Measurements from ENCODE around the gene RAB35. TPM values are rescaled to one million over a fixed set of nuclear protein-coding genes. Genes with fewer than 3 reads are reported as not detected.
A peak's percentile ranks its signal among the peaks of the same experiment; 100 is the strongest.

The RAB35 gene
- total RNA-seq, 6 donors from 2014 or later, result 14.2 to 63.1 (median 23.2) TPM

- Histone ChIP-seq H3K27ac (no peak overlapping the region), H3K4me1 (no peaks in the 10 kb centered on the region), H3K36me3 (peaks cover 45 to 98% (median 91%) of the 10 kb centered on the region in 4 donors), H3K9me3 (no peaks in the 10 kb centered on the region), H3K27me3 (no peaks in the 10 kb centered on the region), H3K4me3 (no peak overlapping the region)
- TF ChIP-seq CTCF (IDR thresholded peaks at IDR 0.05) (no peak), POLR2A (IDR thresholded peaks at IDR 0.05) (no peak), EP300 (IDR thresholded peaks at IDR 0.05) (no peak), POLR2AphosphoS5 (IDR thresholded peaks at IDR 0.05) (no peak)
- WGBS, 2 donors, result 98% methylated on average over 8 to 15 of the region's 15 CpGs
- ATAC-seq (ENCODE audit: low FRiP score in 2 of 2), result no peak
- DNase-seq, result no peak
These were observed 38.5 kb upstream of the RAB35 start for GRCh38 chr12:120155072-120155471.

GRCh38 chr12:120150919-120151525, 34.5 kb upstream of the RAB35 start:
- 89 to 93% methylated on average over 22 of the region's 22 CpGs for WGBS, 2 donors
- H3K4me1 ChIP-seq, result no peaks in the 10 kb centered on the region
- no peak for ATAC-seq (ENCODE audit: low FRiP score in 2 of 2)
- H3K27me3 ChIP-seq, result no peaks in the 10 kb centered on the region
- peaks cover 63 to 100% (median 93%) of the 10 kb centered on the region in 4 donors for H3K36me3 ChIP-seq
- no peak for TF ChIP-seq EP300 (IDR thresholded peaks at IDR 0.05)
- TF ChIP-seq CTCF (IDR thresholded peaks at IDR 0.05), result no peak
- no peak for TF ChIP-seq POLR2AphosphoS5 (IDR thresholded peaks at IDR 0.05)
- TF ChIP-seq POLR2A (IDR thresholded peaks at IDR 0.05), result no peak
- H3K27ac ChIP-seq, result no peak overlapping the region
- no peak overlapping the region for H3K4me3 ChIP-seq
- peak in 1 of 2 donors; percentile 62 for DNase-seq
- no peaks in the 10 kb centered on the region for H3K9me3 ChIP-seq

GRCh38 chr12:120148011-120148410, 31.5 kb upstream of the RAB35 start:
- no peak for ATAC-seq (ENCODE audit: low FRiP score in 2 of 2)

GRCh38 chr12:120145164-120145563, 28.6 kb upstream of the RAB35 start:
- Histone ChIP-seq H3K4me3 (no peak overlapping the region), H3K36me3 (peaks cover 62 to 100% (median 98%) of the 10 kb centered on the region in 4 donors), H3K27me3 (no peaks in the 10 kb centered on the region), H3K9me3 (no peaks in the 10 kb centered on the region), H3K27ac (no peak overlapping the region), H3K4me1 (no peaks in the 10 kb centered on the region)
- TF ChIP-seq POLR2A (IDR thresholded peaks at IDR 0.05), result no peak
- no peak for TF ChIP-seq CTCF (IDR thresholded peaks at IDR 0.05)
- TF ChIP-seq EP300 (IDR thresholded peaks at IDR 0.05), result no peak
- no peak for TF ChIP-seq POLR2AphosphoS5 (IDR thresholded peaks at IDR 0.05)
- 97 to 100% methylated on average over 2 to 8 of the region's 8 CpGs for WGBS, 2 donors
- no peak for DNase-seq
- no peak for ATAC-seq (ENCODE audit: low FRiP score in 2 of 2)

More at GRCh38 chr12:120148011-120148410, 31.5 kb upstream of the RAB35 start:
- Histone ChIP-seq H3K4me1 (no peaks in the 10 kb centered on the region), H3K36me3 (peaks cover 50 to 100% (median 92%) of the 10 kb centered on the region in 4 donors), H3K27ac (no peak overlapping the region), H3K27me3 (no peaks in the 10 kb centered on the region), H3K4me3 (no peak overlapping the region), H3K9me3 (no peaks in the 10 kb centered on the region)
- 94% methylated on average over 5 to 11 of the region's 11 CpGs for WGBS, 2 donors
- no peak for DNase-seq
- no peak for TF ChIP-seq POLR2AphosphoS5 (IDR thresholded peaks at IDR 0.05)
- TF ChIP-seq POLR2A (IDR thresholded peaks at IDR 0.05), result no peak
- TF ChIP-seq CTCF (IDR thresholded peaks at IDR 0.05), result no peak
- TF ChIP-seq EP300 (IDR thresholded peaks at IDR 0.05), result no peak

GRCh38 chr12:120144215-120144614, 27.7 kb upstream of the RAB35 start:
- no peak overlapping the region for H3K4me3 ChIP-seq
- no peaks in the 10 kb centered on the region for H3K9me3 ChIP-seq
- H3K27me3 ChIP-seq, result no peaks in the 10 kb centered on the region
- no peaks in the 10 kb centered on the region for H3K4me1 ChIP-seq
- peaks cover 61 to 100% (median 96%) of the 10 kb centered on the region in 4 donors for H3K36me3 ChIP-seq
- 97 to 100% methylated on average over 5 to 11 of the region's 11 CpGs for WGBS, 2 donors
- H3K27ac ChIP-seq, result no peak overlapping the region
- TF ChIP-seq POLR2A (IDR thresholded peaks at IDR 0.05), result no peak
- no peak for TF ChIP-seq EP300 (IDR thresholded peaks at IDR 0.05)
- TF ChIP-seq POLR2AphosphoS5 (IDR thresholded peaks at IDR 0.05), result no peak
- TF ChIP-seq CTCF (IDR thresholded peaks at IDR 0.05), result no peak
- DNase-seq (peak in 1 of 2 donors; percentile 77), ATAC-seq (ENCODE audit: low FRiP score in 2 of 2) (no peak)
